Naive thymus-derived CD4-positive, alpha-beta T cell (primary cell): ENCODE results near the gene USP37. TPM values are rescaled to one million over a fixed set of nuclear protein-coding genes. Genes with fewer than 3 reads are reported as not detected.

Experiments
- ATAC-seq: fragments of 150-1000 bp; cut with Tn5 transposase; 2 replicates; pipeline ENCODE4 v1.10.0; 2021; ENCODE audit warnings: mild to moderate bottlenecking, moderate library complexity
- CTCF ChIA-PET: fragments of 350-600 bp; sonication (Branson Sonifier 250); formaldehyde crosslinking; loops from one replicate; lab custom pipeline; 2021; ENCODE audit warnings: antibody characterized with exemption; lab: Charles Lee
- POLR2A ChIA-PET: fragments of 350-600 bp; sonication (Branson Sonifier 250); formaldehyde crosslinking; loops from one replicate; lab custom pipeline; 2021; ENCODE audit warnings: antibody characterized with exemption, inconsistent platforms; lab: Charles Lee
- DNase-seq, 9 donors: peaks; one replicate each; pipeline versions ENCODE4 v3.0.0 to v3.0.0-alpha.2; 2020 to 2022; ENCODE audit warnings: mixed read lengths in 1 of 9
- H3K27ac ChIP-seq: one replicate; pipeline ENCODE4 v1.7.0; 2013; ENCODE audit warnings: mild to moderate bottlenecking, low read depth, low read length, moderate library complexity
- H3K27me3 ChIP-seq, 2 donors: one replicate each; pipeline ENCODE4 v1.7.0; 2013; ENCODE audit warnings: low read length in 2 of 2, mild to moderate bottlenecking in 2 of 2, moderate library complexity in 2 of 2; ENCODE audit not compliant: control insufficient read depth in 2 of 2, insufficient read depth in 2 of 2
- H3K36me3 ChIP-seq, 3 experiments: 1 replicate in 2 of 3; 2 replicates in 1 of 3; pipeline ENCODE4 v1.7.0; 2013; ENCODE audit warnings: low read length in 3 of 3, mild to moderate bottlenecking in 3 of 3, moderate library complexity in 1 of 3; ENCODE audit not compliant: insufficient read depth in 3 of 3, control insufficient read depth in 2 of 3
- H3K4me1 ChIP-seq, 2 donors: one replicate each; pipeline ENCODE4 v1.7.0; 2013; ENCODE audit warnings: low read length in 2 of 2, mild to moderate bottlenecking in 2 of 2, moderate library complexity in 1 of 2; ENCODE audit not compliant: control insufficient read depth in 2 of 2, insufficient read depth in 2 of 2
- H3K4me3 ChIP-seq: 2 replicates; pipeline ENCODE4 v1.7.0; 2013; ENCODE audit warnings: mild to moderate bottlenecking, low read length
- H3K9me3 ChIP-seq, 3 experiments: 1 replicate in 2 of 3; 2 replicates in 1 of 3; pipeline ENCODE4 v1.7.0; 2013; ENCODE audit warnings: low read length in 3 of 3; ENCODE audit not compliant: control insufficient read depth in 2 of 3
- H3K27ac Mint-ChIP-seq, 9 donors: one replicate each; pipeline ENCODE4 v1.8.0; 2020 to 2022; ENCODE audit warnings: mixed read lengths in 9 of 9, mild to moderate bottlenecking in 8 of 9, moderate library complexity in 5 of 9, inconsistent platforms in 2 of 9
- H3K27me3 Mint-ChIP-seq, 5 donors: one replicate each; pipeline ENCODE4 v1.8.0; 2021 to 2022; ENCODE audit warnings: mixed read lengths in 5 of 5, mild to moderate bottlenecking in 1 of 5
- H3K36me3 Mint-ChIP-seq, 5 donors: one replicate each; pipeline ENCODE4 v1.8.0; 2020 to 2022; ENCODE audit warnings: mixed read lengths in 5 of 5, mild to moderate bottlenecking in 3 of 5, inconsistent platforms in 1 of 5
- H3K4me1 Mint-ChIP-seq, 7 donors: one replicate each; pipeline ENCODE4 v1.8.0; 2020 to 2022; ENCODE audit warnings: mixed read lengths in 7 of 7, mild to moderate bottlenecking in 3 of 7, inconsistent platforms in 1 of 7
- H3K4me3 Mint-ChIP-seq, 10 donors: one replicate each; pipeline ENCODE4 v1.8.0; 2020 to 2022; ENCODE audit warnings: mild to moderate bottlenecking in 10 of 10, mixed read lengths in 10 of 10, moderate library complexity in 6 of 10, inconsistent platforms in 2 of 10
- H3K9me3 Mint-ChIP-seq, 11 donors: one replicate each; pipeline ENCODE4 v1.8.0; 2020 to 2022; ENCODE audit warnings: mixed read lengths in 11 of 11, mild to moderate bottlenecking in 4 of 11, inconsistent platforms in 1 of 11, moderate library complexity in 1 of 11
- intact Hi-C, 2 donors: fragments of 100-400 bp; cut with micrococcal nuclease; formaldehyde crosslinking; loops; one replicate each; pipeline ENCODE4 v1.15.1; 2023
- polyA plus RNA-seq, 2 donors: library from polyadenylated mRNA; unstranded; fragments of 300-500 nt; fragmentation: Illumina TruSeq; gene quantifications; one replicate each; pipeline ENCODE4 v1.2.3, GENCODE V29; 2021
- total RNA-seq, 6 experiments: library from RNA in 5 of 6; stranded (reverse) in 5 of 6; gene quantifications; 1 replicate in 5 of 6; 2 replicates in 1 of 6; pipeline ENCODE4 v1.2.3 and lab custom pipeline; 2021 to 2026

Gene USP37
- total and polyA plus RNA-seq, 7 experiments from 2014 or later, result 10.1 to 36.3 (median 24.6) TPM

DNA sequence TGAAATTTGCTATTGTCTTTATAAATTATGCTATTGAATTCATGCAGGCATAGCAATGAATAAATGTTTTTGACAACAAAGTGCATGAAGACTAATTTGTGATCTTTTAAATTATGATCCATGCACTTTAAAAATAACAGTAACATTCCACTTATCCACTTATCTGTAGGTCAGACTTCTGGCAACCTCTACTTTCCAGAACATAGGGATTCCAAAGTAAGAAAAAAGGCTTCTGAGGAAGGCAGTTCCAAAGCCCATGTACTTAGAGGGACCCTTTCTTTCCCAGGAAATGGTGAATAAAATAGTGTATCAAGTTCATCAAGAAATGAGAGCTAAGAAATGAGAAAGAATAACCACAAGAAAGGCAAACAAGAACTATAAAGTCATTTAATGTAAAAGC, 90.9 kb downstream of the USP37 start:
- H3K9me3 Mint-ChIP-seq, result no peaks in the 10 kb centered on the region
- no peak overlapping the region for H3K4me3 Mint-ChIP-seq
- Histone ChIP-seq H3K27ac (no peak overlapping the region), H3K4me3 (no peak overlapping the region), H3K9me3 (no peaks in the 10 kb centered on the region), H3K27me3 (no peaks in the 10 kb centered on the region), H3K4me1 (peaks cover 0 to 3% of the 10 kb centered on the region in 2 donors), H3K36me3 (peaks cover 12 to 58% (median 19%) of the 10 kb centered on the region in 3 experiments)
- POLR2A ChIA-PET, result no interaction called here
- CTCF ChIA-PET, result no interaction called here
- ATAC-seq, result no peak
- H3K27me3 Mint-ChIP-seq, result no peaks in the 10 kb centered on the region
- DNase-seq, result no peak
- H3K36me3 Mint-ChIP-seq, result peaks cover 8 to 46% (median 26%) of the 10 kb centered on the region in 5 donors
- intact Hi-C loops, result no loop called here
- H3K4me1 Mint-ChIP-seq, result peaks cover 0 to 9% (median 0%) of the 10 kb centered on the region in 7 donors
- H3K27ac Mint-ChIP-seq, result no peak overlapping the region

DNA sequence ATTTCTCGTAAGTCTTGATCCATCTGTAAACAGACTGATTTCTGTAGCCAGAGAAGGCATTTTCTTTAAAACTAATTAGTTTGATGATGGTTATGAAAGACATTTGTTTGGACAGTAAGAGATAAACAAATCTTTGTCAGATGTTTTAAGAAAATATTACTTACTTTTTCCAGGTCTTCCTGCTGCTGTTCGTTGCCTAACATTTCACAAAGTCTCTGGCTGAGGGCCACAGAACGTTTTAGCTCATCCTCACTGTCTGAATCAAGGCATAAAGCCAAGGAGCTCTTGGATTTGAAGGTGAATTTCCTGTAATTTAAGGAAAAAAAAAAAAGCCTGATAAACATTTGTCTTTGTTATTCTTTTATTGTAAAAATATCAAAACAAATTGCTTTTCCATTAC, 91.5 kb downstream of the USP37 start:
- DNase-seq (no peak), ATAC-seq (no peak)
- Histone ChIP-seq H3K36me3 (peaks cover 12 to 57% (median 19%) of the 10 kb centered on the region in 3 experiments), H3K9me3 (no peaks in the 10 kb centered on the region), H3K27me3 (no peaks in the 10 kb centered on the region), H3K4me3 (no peak overlapping the region), H3K27ac (no peak overlapping the region), H3K4me1 (no peaks in the 10 kb centered on the region)
- H3K36me3 Mint-ChIP-seq, result peaks cover 8 to 46% (median 26%) of the 10 kb centered on the region in 5 donors
- no peak overlapping the region for H3K27ac Mint-ChIP-seq
- no peaks in the 10 kb centered on the region for H3K9me3 Mint-ChIP-seq
- CTCF ChIA-PET, result interaction anchor here (1.0 kb wide), 1 partner anchor 11 kb away, joined by 3 read pairs; no protein-coding TSS in a partner anchor
- POLR2A ChIA-PET, result no interaction called here
- H3K4me3 Mint-ChIP-seq, result no peak overlapping the region
- H3K4me1 Mint-ChIP-seq, result peaks cover 0 to 3% (median 0%) of the 10 kb centered on the region in 7 donors
- intact Hi-C loops, result no loop called here
- H3K27me3 Mint-ChIP-seq, result no peaks in the 10 kb centered on the region

DNA sequence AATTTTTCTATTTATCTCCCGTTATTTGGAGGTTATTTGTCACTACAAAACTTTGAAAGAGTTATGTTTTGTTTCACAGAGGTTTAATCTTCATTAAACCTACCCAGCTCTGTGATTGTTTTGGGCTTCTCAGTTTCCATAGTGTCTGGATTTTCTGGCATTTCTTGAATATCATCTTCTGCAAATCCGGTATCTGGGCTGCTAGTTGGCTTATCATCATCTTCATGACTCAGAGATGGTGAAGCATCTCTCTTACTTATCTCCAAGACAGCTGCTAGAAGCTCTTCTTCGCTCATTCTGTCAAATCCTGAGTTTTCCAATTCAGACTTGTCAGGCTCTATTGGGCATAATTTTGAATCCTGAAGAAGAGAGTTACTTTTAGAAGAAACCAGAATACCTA, 93.6 kb downstream of the USP37 start:
- H3K4me3 ChIP-seq, result no peak overlapping the region
- CTCF ChIA-PET, result interaction anchor here (1.2 kb wide), 1 partner anchor 9 kb away, joined by 5 read pairs; no protein-coding TSS in a partner anchor
- POLR2A ChIA-PET, result no interaction called here
- intact Hi-C loops, result no loop called here
- peaks cover 11 to 57% (median 12%) of the 10 kb centered on the region in 3 experiments for H3K36me3 ChIP-seq
- Mint-ChIP-seq H3K36me3 (peaks cover 8 to 49% (median 25%) of the 10 kb centered on the region in 5 donors), H3K4me3 (no peak overlapping the region), H3K27me3 (no peaks in the 10 kb centered on the region), H3K9me3 (no peaks in the 10 kb centered on the region), H3K4me1 (peaks cover 0 to 12% (median 7%) of the 10 kb centered on the region in 7 donors), H3K27ac (no peak overlapping the region)
- no peaks in the 10 kb centered on the region for H3K27me3 ChIP-seq
- no peaks in the 10 kb centered on the region for H3K4me1 ChIP-seq
- H3K9me3 ChIP-seq, result no peaks in the 10 kb centered on the region
- no peak for DNase-seq
- no peak overlapping the region for H3K27ac ChIP-seq
- ATAC-seq, result no peak

DNA sequence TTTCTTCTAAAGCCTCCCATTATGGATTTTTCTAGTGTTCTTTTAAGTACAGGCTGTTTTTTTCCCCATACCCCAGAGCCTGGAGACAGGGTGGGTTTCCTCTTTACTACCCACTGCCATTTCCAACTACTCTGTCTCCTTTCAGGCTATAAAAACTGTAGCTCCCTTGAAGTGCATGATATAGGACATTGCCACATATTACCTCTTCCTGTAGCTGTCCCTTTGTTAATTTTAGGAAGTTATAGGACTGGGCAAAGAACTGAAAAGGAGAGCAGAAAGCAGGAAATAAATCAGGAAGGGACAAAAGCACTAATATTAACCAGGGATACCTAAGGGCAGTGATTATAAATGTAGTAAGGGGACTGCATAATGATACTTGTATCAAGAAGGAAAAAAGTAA, 95.2 kb downstream of the USP37 start:
- H3K4me3 Mint-ChIP-seq, result no peak overlapping the region

DNA sequence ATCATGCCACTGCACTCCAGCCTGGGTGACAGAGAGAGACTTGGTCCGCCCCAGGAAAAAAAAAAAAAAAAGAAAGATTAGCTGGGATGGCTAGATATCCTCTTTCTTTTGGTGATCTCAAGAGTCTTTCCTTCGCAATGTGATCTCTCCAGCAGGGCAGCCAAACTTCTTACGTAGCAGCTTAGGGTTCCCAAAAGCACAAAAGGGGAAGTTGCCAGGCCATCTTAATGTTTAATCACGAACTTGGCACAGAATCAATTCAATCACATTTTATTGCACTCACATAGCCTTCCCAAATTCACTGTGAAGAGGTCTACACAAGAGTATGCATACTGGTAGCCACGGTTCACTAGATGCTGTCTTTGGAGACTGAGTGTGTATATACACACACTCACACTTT, 96.2 kb downstream of the USP37 start:
- peaks cover 0 to 12% (median 7%) of the 10 kb centered on the region in 7 donors for H3K4me1 Mint-ChIP-seq
- peaks cover 3 to 43% (median 23%) of the 10 kb centered on the region in 5 donors for H3K36me3 Mint-ChIP-seq

More for the DNA sequence above, 95.2 kb downstream of the USP37 start:
- peaks cover 11 to 46% (median 12%) of the 10 kb centered on the region in 3 experiments for H3K36me3 ChIP-seq
- CTCF ChIA-PET, result interaction anchor here (0.7 to 1.0 kb wide), 2 partner anchors 10 to 106 kb away, joined by 3 read pairs; no protein-coding TSS in a partner anchor
- H3K4me1 ChIP-seq, result no peaks in the 10 kb centered on the region
- no peaks in the 10 kb centered on the region for H3K9me3 ChIP-seq
- POLR2A ChIA-PET, result no interaction called here
- ATAC-seq, result no peak
- Mint-ChIP-seq H3K27ac (no peak overlapping the region), H3K9me3 (no peaks in the 10 kb centered on the region), H3K4me1 (peaks cover 0 to 12% (median 7%) of the 10 kb centered on the region in 7 donors), H3K36me3 (peaks cover 3 to 43% (median 27%) of the 10 kb centered on the region in 5 donors), H3K27me3 (no peaks in the 10 kb centered on the region)
- intact Hi-C loops, result no loop called here
- H3K4me3 ChIP-seq, result no peak overlapping the region
- DNase-seq, result no peak
- no peaks in the 10 kb centered on the region for H3K27me3 ChIP-seq
- no peak overlapping the region for H3K27ac ChIP-seq

DNA sequence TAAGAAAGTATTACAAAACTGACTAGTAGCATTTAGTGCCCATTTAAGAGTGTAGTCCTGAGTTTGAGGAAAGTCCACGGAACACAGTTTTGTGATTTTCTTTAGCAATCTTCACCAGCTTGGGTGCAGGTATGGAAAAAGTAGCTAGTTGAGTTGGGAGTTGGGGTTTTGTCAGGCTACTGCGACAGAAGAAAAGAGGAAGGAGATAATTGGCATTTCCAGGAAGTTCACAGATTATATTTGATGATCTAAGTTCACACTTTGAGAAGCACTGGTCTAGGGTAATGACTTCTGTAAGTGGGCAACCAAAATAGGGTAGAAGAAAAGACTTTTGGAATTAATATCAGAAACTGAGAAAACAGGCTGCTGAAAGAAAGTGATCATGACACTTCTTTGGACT, 97.1 kb downstream of the USP37 start:
- Mint-ChIP-seq H3K4me1 (peaks cover 5 to 16% (median 10%) of the 10 kb centered on the region in 7 donors), H3K27me3 (no peaks in the 10 kb centered on the region), H3K27ac (peak overlapping the region in 2 of 9 donors; percentile 34 to 71), H3K4me3 (peak overlapping the region in 1 of 10 donors; percentile 6), H3K36me3 (peaks cover 3 to 43% (median 18%) of the 10 kb centered on the region in 5 donors), H3K9me3 (no peaks in the 10 kb centered on the region)
- no peak for DNase-seq
- Histone ChIP-seq H3K36me3 (peaks cover 11 to 38% (median 12%) of the 10 kb centered on the region in 3 experiments), H3K4me1 (peaks cover 0 to 2% of the 10 kb centered on the region in 2 donors), H3K27ac (no peak overlapping the region), H3K9me3 (no peaks in the 10 kb centered on the region), H3K27me3 (no peaks in the 10 kb centered on the region), H3K4me3 (no peak overlapping the region)
- intact Hi-C loops, result no loop called here
- ChIA-PET CTCF (no interaction called here), POLR2A (no interaction called here)
- ATAC-seq, result no peak

More for the DNA sequence above, 96.2 kb downstream of the USP37 start:
- Mint-ChIP-seq H3K27ac (no peak overlapping the region), H3K4me3 (no peak overlapping the region), H3K9me3 (no peaks in the 10 kb centered on the region), H3K27me3 (no peaks in the 10 kb centered on the region)
- Histone ChIP-seq H3K27me3 (no peaks in the 10 kb centered on the region), H3K9me3 (no peaks in the 10 kb centered on the region), H3K27ac (no peak overlapping the region), H3K36me3 (peaks cover 11 to 42% (median 12%) of the 10 kb centered on the region in 3 experiments), H3K4me3 (no peak overlapping the region), H3K4me1 (no peaks in the 10 kb centered on the region)
- ATAC-seq (peak; percentile 57), DNase-seq (no peak)
- ChIA-PET CTCF (interaction anchor here (0.5 to 0.6 kb wide), 2 partner anchors 24 to 230 kb away, joined by 4 to 7 read pairs; no protein-coding TSS in a partner anchor), POLR2A (no interaction called here)
- intact Hi-C loops, result no loop called here

DNA sequence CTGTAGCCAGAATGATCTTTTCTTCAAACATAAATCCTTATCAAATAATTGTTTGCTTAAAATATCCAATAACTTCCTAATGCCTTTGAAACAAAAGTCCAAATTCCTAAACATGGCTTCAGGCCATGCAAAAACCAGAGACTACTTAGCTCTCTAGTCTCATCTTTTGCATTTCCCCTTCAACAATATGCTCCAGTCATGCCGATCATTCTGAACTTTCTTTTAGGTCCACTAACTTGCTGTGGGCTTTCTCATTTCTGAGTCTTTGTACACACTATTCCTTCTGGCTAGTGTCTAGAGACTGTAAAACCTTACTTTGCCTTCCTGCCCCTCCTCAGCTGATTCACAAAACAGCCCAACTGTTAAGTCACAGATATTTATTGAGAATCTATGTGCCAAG, 97.7 kb downstream of the USP37 start:
- Histone ChIP-seq H3K9me3 (no peaks in the 10 kb centered on the region), H3K27me3 (no peaks in the 10 kb centered on the region), H3K27ac (no peak overlapping the region), H3K36me3 (peaks cover 11 to 37% (median 12%) of the 10 kb centered on the region in 3 experiments), H3K4me3 (no peak overlapping the region), H3K4me1 (peaks cover 0 to 4% of the 10 kb centered on the region in 2 donors)
- H3K4me1 Mint-ChIP-seq, result peaks cover 5 to 18% (median 11%) of the 10 kb centered on the region in 7 donors
- ATAC-seq (no peak), DNase-seq (no peak)
- H3K36me3 Mint-ChIP-seq, result peaks cover 3 to 43% (median 18%) of the 10 kb centered on the region in 5 donors
- no peak overlapping the region for H3K4me3 Mint-ChIP-seq
- peak overlapping the region in 1 of 9 donors; percentile 71 for H3K27ac Mint-ChIP-seq
- no peaks in the 10 kb centered on the region for H3K9me3 Mint-ChIP-seq
- ChIA-PET CTCF (no interaction called here), POLR2A (interaction anchor here (0.6 kb wide), 1 partner anchor 237 kb away, joined by 3 read pairs; no protein-coding TSS in a partner anchor)
- intact Hi-C loops, result no loop called here
- H3K27me3 Mint-ChIP-seq, result no peaks in the 10 kb centered on the region
